Coronary artery (tissue), 2 donors: Measurements from ENCODE around the gene ETS2.

Source experiments
- DNase-seq: peaks from one replicate; pipeline ENCODE4 v3.0.0-alpha.2; 2017; ENCODE audit warnings: low spot score
- H3K27ac ChIP-seq, 2 donors: fragments of 200-600 bp; sonication (generic); one replicate each; pipeline ENCODE4 v1.5.1; 2016 to 2019
- H3K4me3 ChIP-seq: fragments of 200-600 bp; sonication (generic); 2 replicates; pipeline ENCODE4 v1.5.1; 2016; ENCODE audit warnings: mild to moderate bottlenecking, moderate library complexity
- CTCF ChIP-seq: fragments of 200-600 bp; sonication (generic); IDR thresholded peaks from one replicate; pipeline ENCODE4 v1.5.1; 2019; ENCODE audit warnings: antibody characterized with exemption

ETS2 gene

DNA sequence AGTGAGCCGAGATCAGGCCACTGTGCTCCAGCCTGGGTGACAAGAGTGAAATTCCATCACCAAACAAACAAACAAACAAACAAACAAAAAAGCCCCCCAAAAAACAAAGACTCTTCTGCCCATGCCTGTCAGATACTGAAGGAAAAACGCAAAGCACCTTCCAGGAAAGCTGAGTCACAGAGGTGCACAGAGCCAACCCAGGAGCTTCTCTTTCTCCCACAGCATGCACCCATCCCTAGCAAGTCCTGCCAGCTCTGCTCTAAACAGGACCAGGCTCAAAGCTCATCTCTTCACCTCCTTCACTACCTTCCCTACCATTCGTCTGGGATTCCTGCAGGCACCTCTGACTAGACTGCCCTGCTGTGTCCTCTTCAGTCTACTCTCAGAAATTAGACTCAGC is 46.5 kb downstream of the ETS2 start:
- H3K4me3 ChIP-seq, result no peak overlapping the region
- H3K27ac ChIP-seq, result no peak overlapping the region
- TF ChIP-seq CTCF, result no peak
- no peak for DNase-seq

DNA sequence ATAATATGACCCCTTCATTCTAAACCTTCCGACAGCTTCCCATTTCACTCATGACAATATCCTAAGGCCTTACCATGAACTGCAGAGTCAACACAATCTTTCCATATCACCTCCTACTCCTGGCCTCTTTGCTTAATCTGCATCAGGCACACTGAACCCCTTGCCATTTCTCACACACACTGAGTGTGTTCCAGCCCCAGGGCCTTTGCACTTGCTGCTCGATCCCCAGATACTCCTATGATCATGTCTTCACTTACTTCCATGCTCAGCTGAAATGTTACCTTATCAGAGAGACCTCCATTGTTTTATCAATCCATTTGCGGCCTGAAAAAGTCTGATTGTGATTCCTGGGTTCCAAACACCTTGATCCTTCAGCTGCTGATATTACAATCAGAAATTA is 47.0 kb downstream of the ETS2 start:
- Histone ChIP-seq H3K27ac (no peak overlapping the region), H3K4me3 (no peak overlapping the region)
- TF ChIP-seq CTCF, result no peak
- DNase-seq, result no peak

DNA sequence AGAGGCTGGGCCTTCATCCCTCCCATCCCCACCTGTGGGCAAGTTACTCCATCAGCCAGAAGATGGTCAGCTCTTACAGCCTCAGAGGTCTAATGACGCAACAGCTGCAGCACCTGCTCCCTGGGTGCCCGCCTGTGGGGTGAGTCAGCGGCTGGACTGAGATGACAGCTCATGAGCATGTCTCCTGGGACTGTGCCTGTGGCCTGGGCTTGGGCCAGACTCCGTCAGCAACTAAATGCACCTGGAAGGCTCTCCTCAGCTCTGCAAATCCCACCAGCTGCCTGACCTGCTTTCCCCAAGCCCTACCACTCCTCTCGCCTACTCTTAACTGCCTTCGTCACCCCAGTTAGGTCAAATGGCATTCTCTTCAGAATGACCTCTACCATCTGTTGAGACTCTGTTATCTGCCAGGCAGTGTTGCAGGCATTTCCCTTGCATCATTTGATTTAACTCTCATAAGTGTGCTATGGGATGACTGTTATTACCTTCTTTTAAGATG is 47.7 kb downstream of the ETS2 start:
- Histone ChIP-seq H3K4me3 (no peak overlapping the region), H3K27ac (no peak overlapping the region)
- no peak for DNase-seq
- no peak for TF ChIP-seq CTCF

- Histone ChIP-seq H3K27ac (no peak overlapping the region), H3K4me3 (no peak overlapping the region)
- DNase-seq, result no peak
- TF ChIP-seq CTCF, result no peak
Observed at GRCh38 chr21:38857152-38857825, 51.6 kb downstream of the ETS2 start.

GRCh38 chr21:38858026-38858811 is 52.5 kb downstream of the ETS2 start:
- DNase-seq, result no peak
- no peak overlapping the region for H3K4me3 ChIP-seq
- TF ChIP-seq CTCF, result no peak
- H3K27ac ChIP-seq, result no peak overlapping the region

- H3K27ac ChIP-seq, result no peak overlapping the region
- DNase-seq, result no peak
- H3K4me3 ChIP-seq, result no peak overlapping the region
- no peak for TF ChIP-seq CTCF
Observed at GRCh38 chr21:38858812-38859205, 53.1 kb downstream of the ETS2 start.

GRCh38 chr21:38859852-38860251 is 54.1 kb downstream of the ETS2 start:
- DNase-seq, result no peak
- Histone ChIP-seq H3K4me3 (no peak overlapping the region), H3K27ac (no peak overlapping the region)
- TF ChIP-seq CTCF, result no peak
